ENCODE results near the gene CDH23. TPM values are rescaled to one million over a fixed set of nuclear protein-coding genes. Genes with fewer than 3 reads are reported as not detected.

The CDH23 gene
- total RNA-seq, 4 donors from 2014 or later: 2.9 to 16.1 (median 5.9) TPM

DNA sequence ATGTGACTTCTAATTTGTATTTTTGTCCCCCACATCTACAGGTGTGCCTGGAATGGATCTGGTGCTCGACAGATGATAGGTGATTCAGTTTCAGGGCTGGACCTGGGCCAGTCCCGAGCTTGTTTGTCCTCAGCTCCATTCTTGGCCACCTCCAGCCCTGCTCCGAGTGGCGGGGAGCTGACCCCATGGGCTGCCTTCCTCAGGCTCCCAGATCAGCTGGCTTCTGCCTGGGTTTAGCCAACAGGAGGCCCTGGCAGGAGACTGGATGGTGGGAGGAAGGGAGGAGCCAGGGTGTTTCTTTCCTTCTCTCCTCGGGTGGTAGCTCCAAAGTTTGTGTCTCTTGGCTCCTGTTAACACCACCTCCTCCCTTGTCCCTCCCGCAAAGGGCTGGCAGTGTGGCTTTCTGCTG, 75.2 kb downstream of the CDH23 start:
- H3K36me3 ChIP-seq: no peaks in the 10 kb centered on the region
- no peak overlapping the region for H3K27ac ChIP-seq
- H3K9me3 ChIP-seq: no peaks in the 10 kb centered on the region
- peaks cover 0 to 14% (median 4%) of the 10 kb centered on the region in 4 donors for H3K4me1 ChIP-seq
- WGBS, 2 donors (ENCODE audit: low coverage in 1 of 2): 70% methylated on average over 6 of the region's 6 CpGs; no CpG with 5 or more reads in 1 of the 2 donors
- DNase-seq: no peak
- in situ Hi-C loops (cut with MboI; ENCODE audit: low pct_ligation_motif_present in 1 of 4, low pct_unique_long_range_greater_than_20kb in 1 of 4, low sequenced_read_pairs in 3 of 4) (no loop called here), intact Hi-C loops (cut with DNase I; ENCODE audit: low total_unique reads) (no loop called here)
- no peak overlapping the region for H3K4me3 ChIP-seq
- no peaks in the 10 kb centered on the region for H3K27me3 ChIP-seq
- TF ChIP-seq POLR2AphosphoS5 (IDR thresholded peaks at IDR 0.05) (no peak), POLR2A (IDR thresholded peaks at IDR 0.05) (no peak), EP300 (IDR thresholded peaks at IDR 0.05; ENCODE audit: low read depth) (no peak)
- TF ChIP-seq, protein P1, sequence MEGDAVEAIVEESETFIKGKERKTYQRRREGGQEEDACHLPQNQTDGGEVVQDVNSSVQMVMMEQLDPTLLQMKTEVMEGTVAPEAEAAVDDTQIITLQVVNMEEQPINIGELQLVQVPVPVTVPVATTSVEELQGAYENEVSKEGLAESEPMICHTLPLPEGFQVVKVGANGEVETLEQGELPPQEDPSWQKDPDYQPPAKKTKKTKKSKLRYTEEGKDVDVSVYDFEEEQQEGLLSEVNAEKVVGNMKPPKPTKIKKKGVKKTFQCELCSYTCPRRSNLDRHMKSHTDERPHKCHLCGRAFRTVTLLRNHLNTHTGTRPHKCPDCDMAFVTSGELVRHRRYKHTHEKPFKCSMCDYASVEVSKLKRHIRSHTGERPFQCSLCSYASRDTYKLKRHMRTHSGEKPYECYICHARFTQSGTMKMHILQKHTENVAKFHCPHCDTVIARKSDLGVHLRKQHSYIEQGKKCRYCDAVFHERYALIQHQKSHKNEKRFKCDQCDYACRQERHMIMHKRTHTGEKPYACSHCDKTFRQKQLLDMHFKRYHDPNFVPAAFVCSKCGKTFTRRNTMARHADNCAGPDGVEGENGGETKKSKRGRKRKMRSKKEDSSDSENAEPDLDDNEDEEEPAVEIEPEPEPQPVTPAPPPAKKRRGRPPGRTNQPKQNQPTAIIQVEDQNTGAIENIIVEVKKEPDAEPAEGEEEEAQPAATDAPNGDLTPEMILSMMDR (IDR thresholded peaks at IDR 0.05): no peak

GRCh38 chr10:71472466-71472865, 75.7 kb downstream of the CDH23 start:
- in situ Hi-C loops (cut with MboI; ENCODE audit: low pct_ligation_motif_present in 1 of 4, low pct_unique_long_range_greater_than_20kb in 1 of 4, low sequenced_read_pairs in 3 of 4): no loop called here
- no peaks in the 10 kb centered on the region for H3K27me3 ChIP-seq
- no peak for DNase-seq
- H3K27ac ChIP-seq: no peak overlapping the region
- TF ChIP-seq EP300 (IDR thresholded peaks at IDR 0.05; ENCODE audit: low read depth): no peak
- TF ChIP-seq POLR2A (IDR thresholded peaks at IDR 0.05): no peak
- TF ChIP-seq, protein P1 (IDR thresholded peaks at IDR 0.05): no peak
- no peak for TF ChIP-seq POLR2AphosphoS5 (IDR thresholded peaks at IDR 0.05)
- no peaks in the 10 kb centered on the region for H3K9me3 ChIP-seq
- intact Hi-C loops (cut with DNase I; ENCODE audit: low total_unique reads): no loop called here
- peaks cover 0 to 17% (median 4%) of the 10 kb centered on the region in 4 donors for H3K4me1 ChIP-seq
- H3K4me3 ChIP-seq: no peak overlapping the region
- H3K36me3 ChIP-seq: no peaks in the 10 kb centered on the region
- 85% methylated on average over 4 of the region's 4 CpGs; no CpG with 5 or more reads in 1 of the 2 donors for WGBS, 2 donors (ENCODE audit: low coverage in 1 of 2)

DNA sequence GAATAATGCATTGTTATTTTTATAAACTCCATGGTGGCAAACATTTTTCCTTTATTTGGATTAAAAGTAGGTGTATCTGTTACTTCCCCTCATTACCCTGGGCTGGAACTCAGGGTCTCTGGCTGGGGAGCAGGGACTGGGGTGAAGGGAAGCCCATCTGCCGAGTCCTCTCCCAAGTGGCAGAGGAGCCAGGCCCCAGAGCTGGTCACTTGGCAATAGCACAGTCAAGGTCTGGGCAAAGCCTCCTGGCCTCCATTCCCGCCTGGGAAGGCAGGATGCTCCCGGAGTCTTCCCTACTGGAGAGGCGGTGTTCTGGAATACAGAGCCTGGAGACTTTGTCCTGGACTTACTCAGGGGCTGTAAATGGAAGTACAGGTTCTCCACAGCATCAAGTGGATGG, 76.2 kb downstream of the CDH23 start:
- H3K27me3 ChIP-seq: no peaks in the 10 kb centered on the region
- WGBS, 2 donors (ENCODE audit: low coverage in 1 of 2): 86 to 100% methylated on average over 2 to 4 of the region's 4 CpGs
- intact Hi-C loops (cut with DNase I; ENCODE audit: low total_unique reads): no loop called here
- no peak for DNase-seq
- no peaks in the 10 kb centered on the region for H3K36me3 ChIP-seq
- H3K9me3 ChIP-seq: no peaks in the 10 kb centered on the region
- no peak for TF ChIP-seq EP300 (IDR thresholded peaks at IDR 0.05; ENCODE audit: low read depth)
- no peak for TF ChIP-seq POLR2A (IDR thresholded peaks at IDR 0.05)
- TF ChIP-seq POLR2AphosphoS5 (IDR thresholded peaks at IDR 0.05): no peak
- TF ChIP-seq, protein P1 (IDR thresholded peaks at IDR 0.05): no peak
- H3K27ac ChIP-seq: no peak overlapping the region
- peaks cover 0 to 17% (median 4%) of the 10 kb centered on the region in 4 donors for H3K4me1 ChIP-seq
- H3K4me3 ChIP-seq: no peak overlapping the region
- in situ Hi-C loops (cut with MboI; ENCODE audit: low pct_ligation_motif_present in 1 of 4, low pct_unique_long_range_greater_than_20kb in 1 of 4, low sequenced_read_pairs in 3 of 4): no loop called here

- TF ChIP-seq POLR2AphosphoS5 (IDR thresholded peaks at IDR 0.05): no peak
- no peak for TF ChIP-seq POLR2A (IDR thresholded peaks at IDR 0.05)
- TF ChIP-seq, protein P1 (IDR thresholded peaks at IDR 0.05): no peak
- no peak for TF ChIP-seq EP300 (IDR thresholded peaks at IDR 0.05; ENCODE audit: low read depth)
- Histone ChIP-seq H3K27me3 (no peaks in the 10 kb centered on the region), H3K4me3 (no peak overlapping the region), H3K9me3 (no peaks in the 10 kb centered on the region), H3K4me1 (peaks cover 0 to 17% (median 4%) of the 10 kb centered on the region in 4 donors), H3K36me3 (no peaks in the 10 kb centered on the region), H3K27ac (no peak overlapping the region)
- WGBS, 2 donors (ENCODE audit: low coverage in 1 of 2): 86% methylated on average over 11 of the region's 11 CpGs; no CpG with 5 or more reads in 1 of the 2 donors
- intact Hi-C loops (cut with DNase I; ENCODE audit: low total_unique reads): no loop called here
- in situ Hi-C loops (cut with MboI; ENCODE audit: low pct_ligation_motif_present in 1 of 4, low pct_unique_long_range_greater_than_20kb in 1 of 4, low sequenced_read_pairs in 3 of 4): no loop called here
- no peak for DNase-seq
Measured at GRCh38 chr10:71473671-71474599, 77.2 kb downstream of the CDH23 start.

Data from transverse colon (tissue), 4 donors.